OCI-LY3 (cell line): ENCODE data around the gene SIAH3.

Experiments used
- H2AFZ ChIP-seq: fragments of 200-600, 300-600 bp; shearing (Covaris generic); 2 replicates; pipeline ENCODE4 v1.6.0; 2014; ENCODE audit warnings: antibody characterized with exemption, low read depth, low read length
- H3K27ac ChIP-seq: fragments of 200-600, 300-600 bp; sonication (generic); 2 replicates; pipeline ENCODE4 v1.5.1; 2014; ENCODE audit warnings: mild to moderate bottlenecking, low read length, moderate library complexity, mixed read lengths
- H3K27me3 ChIP-seq: fragments of 200-600, 300-600 bp; sonication (generic); 2 replicates; pipeline ENCODE4 v1.6.1; 2014; ENCODE audit warnings: low read depth, low read length, mixed read lengths
- H3K36me3 ChIP-seq: fragments of 200-600, 300-600 bp; sonication (generic); replicated peaks from 2 replicates; pipeline ENCODE3; 2014; ENCODE audit warnings: low read depth, low read length, mixed read lengths
- H3K4me1 ChIP-seq: fragments of 300-600, 200-600 bp; sonication (generic); 2 replicates; pipeline ENCODE4 v1.6.1; 2014; ENCODE audit warnings: low read length, mixed read lengths
- H3K4me2 ChIP-seq: fragments of 200-600, 300-600 bp; sonication (generic); 2 replicates; pipeline ENCODE4 v1.6.1; 2014; ENCODE audit warnings: low read length, mixed read lengths
- H3K4me3 ChIP-seq: fragments of 300-600, 200-600 bp; sonication (generic); 2 replicates; pipeline ENCODE4 v1.5.1; 2014; ENCODE audit warnings: antibody characterized with exemption, mild to moderate bottlenecking, low read length, moderate library complexity
- H3K79me2 ChIP-seq: fragments of 300-600, 200-600 bp; shearing (Covaris generic); 2 replicates; pipeline ENCODE4 v1.6.1; 2014; ENCODE audit warnings: mild to moderate bottlenecking, low read length, mixed read lengths
- H3K9ac ChIP-seq: fragments of 300-600, 200-600 bp; shearing (Covaris generic); 2 replicates; pipeline ENCODE4 v1.6.0; 2014; ENCODE audit warnings: mild to moderate bottlenecking, low read length, moderate library complexity
- H3K9me3 ChIP-seq: fragments of 200-600, 300-600 bp; shearing (Covaris generic); 2 replicates; pipeline ENCODE4 v1.6.1; 2014; ENCODE audit warnings: low read length, mixed read lengths; ENCODE audit not compliant: insufficient read depth
- H4K20me1 ChIP-seq: fragments of 200-600, 300-600 bp; sonication (generic); 2 replicates; pipeline ENCODE4 v1.6.1; 2016; ENCODE audit warnings: low read length, mixed read lengths; ENCODE audit not compliant: insufficient read depth
- CTCF ChIP-seq: fragments of 200-600, 300-600 bp; sonication (generic); IDR thresholded peaks from 2 replicates; pipeline ENCODE4 v1.5.1; 2014; ENCODE audit warnings: antibody characterized with exemption, low read length, low read depth
- EZH2phosphoT487 ChIP-seq: fragments of 200-600 bp; shearing (Covaris generic); IDR thresholded peaks from 2 replicates; pipeline ENCODE4 v1.6.1; 2018; ENCODE audit warnings: antibody characterized with exemption, mixed run types, low read depth

SIAH3 gene

GRCh38 chr13:45778882-45779281 lies 72.7 kb downstream of the SIAH3 start:
- no peak overlapping the region for H3K4me3 ChIP-seq
- H2AFZ ChIP-seq: no peak overlapping the region
- H3K27ac ChIP-seq: no peak overlapping the region
- 0 out of 2 replicates have a peak, but pooled peaks cover 9% of the 10 kb centered on the region for H3K27me3 ChIP-seq
- no peaks in the 10 kb centered on the region for H3K4me1 ChIP-seq
- no peak overlapping the region for H3K4me2 ChIP-seq
- no peaks in the 10 kb centered on the region for H3K9me3 ChIP-seq
- H3K79me2 ChIP-seq: no peaks in the 10 kb centered on the region
- no peak for TF ChIP-seq CTCF
- no peak for TF ChIP-seq EZH2phosphoT487
- no peaks in the 10 kb centered on the region for H3K36me3 ChIP-seq
- no peak overlapping the region for H3K9ac ChIP-seq
- H4K20me1 ChIP-seq: no peaks in the 10 kb centered on the region

GRCh38 chr13:45776748-45777147 lies 74.8 kb downstream of the SIAH3 start:
- H3K79me2 ChIP-seq: no peaks in the 10 kb centered on the region
- no peak overlapping the region for H3K4me2 ChIP-seq
- no peaks in the 10 kb centered on the region for H3K36me3 ChIP-seq
- H4K20me1 ChIP-seq: no peaks in the 10 kb centered on the region
- no peak overlapping the region for H3K9ac ChIP-seq
- 0 out of 2 replicates have a peak, but pooled peaks cover 15% of the 10 kb centered on the region for H3K27me3 ChIP-seq
- H3K4me3 ChIP-seq: no peak overlapping the region
- H3K9me3 ChIP-seq: no peaks in the 10 kb centered on the region
- no peaks in the 10 kb centered on the region for H3K4me1 ChIP-seq
- H2AFZ ChIP-seq: no peak overlapping the region
- H3K27ac ChIP-seq: no peak overlapping the region
- TF ChIP-seq EZH2phosphoT487 (no peak), CTCF (no peak)

GRCh38 chr13:45775401-45775963 lies 76.1 kb downstream of the SIAH3 start:
- Histone ChIP-seq H3K27ac (no peak overlapping the region), H3K36me3 (no peaks in the 10 kb centered on the region), H3K4me1 (no peaks in the 10 kb centered on the region), H3K79me2 (no peaks in the 10 kb centered on the region), H3K27me3 (peaks cover 20% of the 10 kb centered on the region; the same call in 1 of the 2 replicates), H3K4me2 (no peak overlapping the region), H2AFZ (no peak overlapping the region), H3K9ac (no peak overlapping the region), H4K20me1 (no peaks in the 10 kb centered on the region), H3K4me3 (no peak overlapping the region), H3K9me3 (no peaks in the 10 kb centered on the region)
- TF ChIP-seq EZH2phosphoT487 (no peak), CTCF (no peak)

- Histone ChIP-seq H3K27me3 (peaks cover 21% of the 10 kb centered on the region; the same call in 1 of the 2 replicates), H3K9ac (no peak overlapping the region), H4K20me1 (no peaks in the 10 kb centered on the region), H3K9me3 (no peaks in the 10 kb centered on the region), H3K27ac (no peak overlapping the region), H3K4me1 (no peaks in the 10 kb centered on the region), H2AFZ (no peak overlapping the region), H3K4me3 (no peak overlapping the region), H3K36me3 (no peaks in the 10 kb centered on the region), H3K79me2 (no peaks in the 10 kb centered on the region), H3K4me2 (no peak overlapping the region)
- TF ChIP-seq EZH2phosphoT487 (no peak), CTCF (no peak)
Observed at GRCh38 chr13:45773944-45774343, 77.6 kb downstream of the SIAH3 start.
